Muscle of leg (tissue), 11 donors: ENCODE data around the gene CAMK2D. TPM values are rescaled to one million over a fixed set of nuclear protein-coding genes. Genes with fewer than 3 reads are reported as not detected.

Experiments used
- DNase-seq: peaks from one replicate; pipeline ENCODE4 v3.0.0; 2013
- H3K27ac ChIP-seq: one replicate; pipeline ENCODE4 v1.5.1; 2013; ENCODE audit warnings: mild to moderate bottlenecking, low read length, control low read depth
- H3K27me3 ChIP-seq: one replicate; pipeline ENCODE4 v1.6.1; 2013; ENCODE audit warnings: low read length; ENCODE audit not compliant: control insufficient read depth, insufficient read depth
- H3K36me3 ChIP-seq: one replicate; pipeline ENCODE4 v1.6.1; 2013; ENCODE audit warnings: low read length; ENCODE audit not compliant: control insufficient read depth, insufficient read depth
- H3K4me1 ChIP-seq: one replicate; pipeline ENCODE4 v1.6.1; 2013; ENCODE audit warnings: low read length; ENCODE audit not compliant: control insufficient read depth, insufficient read depth
- H3K4me3 ChIP-seq: one replicate; pipeline ENCODE4 v1.5.1; 2013; ENCODE audit warnings: low read length, control low read depth
- H3K9me3 ChIP-seq: replicated peaks from 2 replicates; pipeline ENCODE4 v1.6.1; 2013; ENCODE audit warnings: low read depth, low read length; ENCODE audit not compliant: control insufficient read depth
- whole genome bisulfite sequencing: methylation state at CpG from one replicate; pipeline ENCODE4 v1.1.5; 2013; ENCODE audit warnings: missing lambda C conversion rate; ENCODE audit not compliant: insufficient coverage; 5-methylcytosine and 5-hydroxymethylcytosine counted together
- polyA plus RNA-seq, 8 donors: library from polyadenylated mRNA; unstranded; fragments of 120-200 nt; gene quantifications; one replicate each; pipeline versions ENCODE4 v1.2.1 to v1.2.3, GENCODE V29; 2013; ENCODE audit warnings: inconsistent platforms in 1 of 8, low replicate concordance in 1 of 8; ENCODE audit not compliant: insufficient read length in 8 of 8, insufficient read depth in 1 of 8
- total RNA-seq: library from RNA; stranded (reverse); fragments of 120-200 nt; gene quantifications from one replicate; pipeline ENCODE4 v1.2.4, GENCODE V29; 2013

CAMK2D gene
- total and polyA plus RNA-seq, 9 donors = 115 to 183 (median 150) TPM

DNA sequence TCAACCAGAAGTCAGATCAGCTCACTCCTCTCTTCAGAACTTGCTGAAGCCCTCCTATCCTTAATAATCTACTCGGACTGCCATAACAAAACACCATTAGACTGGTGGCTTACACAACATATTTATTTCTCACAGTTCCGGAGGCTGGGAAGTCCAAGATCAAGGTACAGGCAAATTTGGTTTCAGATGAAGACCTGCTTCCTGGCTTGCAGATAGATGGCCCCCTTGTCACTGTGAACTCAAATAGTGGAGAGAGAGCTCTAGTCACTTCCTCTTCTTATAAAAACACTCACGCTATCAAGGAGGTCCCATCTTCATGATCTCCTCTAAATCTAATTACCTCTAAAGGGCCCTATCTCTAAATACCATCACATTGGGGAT is 125.1 kb downstream of the CAMK2D start:
- no peak for DNase-seq
- H3K36me3 ChIP-seq = no peaks in the 10 kb centered on the region
- no peaks in the 10 kb centered on the region for H3K27me3 ChIP-seq
- H3K4me3 ChIP-seq = no peak overlapping the region
- 100% methylated on average over 1 of the region's 3 CpGs for WGBS
- peaks cover 5% of the 10 kb centered on the region for H3K4me1 ChIP-seq
- no peak overlapping the region for H3K27ac ChIP-seq
- H3K9me3 ChIP-seq = no peaks in the 10 kb centered on the region

DNA sequence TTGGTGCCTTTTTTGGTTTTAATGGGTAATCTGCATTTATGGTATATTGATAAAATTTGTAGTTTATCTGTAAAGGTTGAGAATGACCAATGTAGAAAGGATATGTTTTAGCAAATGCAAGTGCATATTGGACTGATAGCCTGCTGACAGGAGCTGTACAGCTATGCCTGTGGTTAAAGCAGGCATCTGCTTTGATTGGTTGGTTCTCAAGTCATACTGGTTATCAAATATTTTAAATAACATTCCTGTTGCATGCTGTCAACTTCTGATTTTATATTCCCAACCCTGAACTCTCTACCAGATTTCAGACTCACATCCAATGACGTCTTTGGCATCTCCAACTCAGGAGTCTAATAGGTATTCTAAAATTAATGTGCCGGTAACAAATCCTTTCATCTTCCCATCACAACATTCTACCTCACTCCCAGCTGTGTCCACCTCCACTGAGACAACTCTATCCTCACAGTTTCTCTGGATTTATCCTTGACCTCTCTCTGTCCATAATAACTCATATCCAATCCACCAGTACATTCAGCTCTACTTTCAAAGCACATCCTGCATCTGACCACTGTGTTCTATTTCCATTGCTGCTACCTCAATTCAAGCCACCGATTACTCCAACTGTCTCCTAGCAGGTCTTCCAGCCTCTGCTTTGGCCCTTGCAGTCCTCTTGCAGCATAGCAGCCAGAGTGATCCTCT is 125.7 kb downstream of the CAMK2D start:
- Histone ChIP-seq H3K36me3 (no peaks in the 10 kb centered on the region), H3K4me1 (peaks cover 5% of the 10 kb centered on the region), H3K27ac (no peak overlapping the region), H3K4me3 (no peak overlapping the region), H3K9me3 (no peaks in the 10 kb centered on the region), H3K27me3 (no peaks in the 10 kb centered on the region)
- WGBS = 95% methylated on average over 3 of the region's 3 CpGs
- no peak for DNase-seq

DNA sequence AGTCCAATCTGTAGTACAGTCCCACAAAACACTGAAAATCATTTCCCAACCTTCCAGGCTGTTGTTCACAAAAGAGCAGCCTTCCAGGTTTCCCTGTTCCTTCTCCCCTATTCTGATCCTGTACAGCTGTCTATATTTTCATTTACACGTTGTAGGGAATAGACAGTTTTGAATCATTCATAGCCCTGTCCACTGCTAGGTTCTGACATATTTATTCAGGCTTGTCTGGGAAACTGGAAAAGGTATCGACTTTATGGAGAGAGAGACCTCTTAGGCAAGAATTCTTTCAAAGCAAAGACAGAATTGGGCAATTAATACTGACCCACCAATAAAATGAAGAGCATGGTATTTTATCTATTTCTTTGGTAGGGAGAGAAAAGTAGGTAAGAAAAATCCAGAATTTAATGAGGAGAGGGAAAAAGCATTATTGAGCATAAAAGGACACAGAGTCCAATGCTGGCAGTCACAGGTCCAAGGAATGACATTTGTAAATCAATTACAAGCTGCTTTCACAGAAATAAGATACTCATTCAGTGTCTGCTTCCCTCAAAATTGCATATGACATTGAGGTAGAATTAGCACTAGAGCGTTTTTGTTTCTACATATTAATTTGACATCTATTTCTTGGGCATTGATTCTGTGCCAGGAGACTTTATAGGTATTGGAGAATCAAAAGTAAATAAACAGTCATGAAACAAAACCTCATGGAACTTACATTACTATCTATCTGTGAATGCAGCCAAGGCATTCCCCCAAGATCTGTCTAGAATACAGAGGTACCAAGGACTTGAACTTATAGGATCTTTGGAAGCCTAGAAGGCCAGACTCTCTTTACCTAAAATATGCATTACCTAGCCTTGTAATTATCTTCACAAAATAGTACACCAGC is 127.2 kb downstream of the CAMK2D start:
- no CpG with 5 or more reads among the region's 3 CpGs for WGBS
- Histone ChIP-seq H3K27me3 (no peaks in the 10 kb centered on the region), H3K4me3 (no peak overlapping the region), H3K36me3 (no peaks in the 10 kb centered on the region), H3K4me1 (peaks cover 5% of the 10 kb centered on the region), H3K9me3 (no peaks in the 10 kb centered on the region), H3K27ac (no peak overlapping the region)
- DNase-seq = no peak

DNA sequence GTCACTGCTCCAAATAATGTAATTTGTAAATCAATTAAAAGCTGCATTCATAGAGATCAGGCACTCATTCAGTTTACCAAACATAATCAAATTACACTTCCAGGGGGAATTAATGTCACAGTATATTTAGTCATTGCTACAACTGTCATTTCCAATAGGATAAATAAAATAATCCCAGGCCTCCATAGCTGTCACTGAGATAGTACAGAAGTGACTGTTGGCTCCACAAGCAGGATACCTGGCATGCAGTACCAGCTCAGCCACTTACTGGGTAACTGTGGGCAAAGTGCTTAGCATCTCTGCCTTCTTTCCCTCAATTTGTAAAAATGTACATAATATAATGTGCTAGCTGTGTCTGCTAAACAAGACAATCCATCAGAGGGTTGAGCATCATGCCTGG is 128.1 kb downstream of the CAMK2D start:
- Histone ChIP-seq H3K4me3 (no peak overlapping the region), H3K9me3 (no peaks in the 10 kb centered on the region), H3K27me3 (no peaks in the 10 kb centered on the region), H3K4me1 (peaks cover 5% of the 10 kb centered on the region), H3K36me3 (no peaks in the 10 kb centered on the region), H3K27ac (no peak overlapping the region)
- DNase-seq = no peak

DNA sequence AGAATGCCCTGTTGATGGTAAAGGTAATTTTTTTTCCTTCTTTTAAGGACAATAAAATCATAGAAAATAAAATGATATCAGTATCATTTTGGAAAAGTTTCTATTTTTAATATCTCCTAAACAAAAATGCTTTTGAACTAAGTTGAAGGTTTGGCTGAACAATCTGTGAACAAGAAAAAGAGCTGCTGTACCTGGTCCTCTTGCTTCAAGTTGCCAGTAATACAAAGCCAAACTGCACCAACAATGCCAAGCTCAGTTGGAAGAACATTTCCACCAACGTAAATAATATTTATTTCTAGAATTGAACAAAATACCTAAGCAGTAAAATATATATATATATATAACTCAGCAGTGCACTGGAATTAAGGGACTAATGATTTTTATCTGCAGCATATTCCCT is 132.8 kb downstream of the CAMK2D start:
- Histone ChIP-seq H3K36me3 (no peaks in the 10 kb centered on the region), H3K27ac (no peak overlapping the region), H3K9me3 (no peaks in the 10 kb centered on the region), H3K4me1 (no peaks in the 10 kb centered on the region), H3K27me3 (no peaks in the 10 kb centered on the region), H3K4me3 (no peak overlapping the region)
- WGBS = no CpG with 5 or more reads among the region's 1 CpG
- no peak for DNase-seq

DNA sequence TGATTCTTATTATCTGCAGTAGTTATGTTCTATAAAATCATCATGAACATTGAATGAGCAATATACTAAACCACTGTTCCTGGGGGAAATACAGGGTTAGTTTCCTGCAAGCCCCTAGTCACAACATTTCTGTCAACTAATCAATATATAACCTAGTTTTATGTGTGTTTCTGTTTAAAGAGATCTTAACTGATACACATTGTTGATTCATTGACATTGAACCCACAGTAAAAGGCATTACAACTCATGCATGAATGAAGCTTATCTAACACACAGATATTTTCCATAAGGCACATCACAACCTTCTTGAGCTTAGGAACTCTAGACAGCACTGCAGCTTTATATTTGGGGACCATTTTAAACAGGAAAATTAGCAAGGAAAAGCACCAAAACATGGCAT is 134.2 kb downstream of the CAMK2D start:
- Histone ChIP-seq H3K36me3 (no peaks in the 10 kb centered on the region), H3K4me3 (no peak overlapping the region), H3K27ac (no peak overlapping the region), H3K4me1 (no peaks in the 10 kb centered on the region), H3K9me3 (no peaks in the 10 kb centered on the region), H3K27me3 (no peaks in the 10 kb centered on the region)
- no peak for DNase-seq

DNA sequence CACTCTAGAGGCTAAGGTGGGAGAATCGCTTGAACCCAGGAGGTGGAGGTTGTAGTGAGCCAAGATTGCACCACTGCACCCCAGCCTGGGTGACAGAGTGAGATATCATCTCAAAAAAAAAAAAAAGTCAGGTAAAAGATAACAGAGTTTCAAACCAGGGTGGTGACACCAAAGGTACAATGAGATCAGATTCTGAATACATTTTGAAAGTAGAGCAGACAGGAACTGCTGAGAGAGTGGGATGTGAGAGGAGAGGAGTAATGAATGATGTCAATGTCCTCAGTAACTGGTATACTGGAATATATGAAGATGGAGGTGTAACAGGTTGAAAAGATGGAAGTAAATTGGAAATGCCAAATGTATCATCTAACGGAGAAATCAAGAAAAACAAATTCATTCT is 135.6 kb downstream of the CAMK2D start:
- H3K4me1 ChIP-seq = no peaks in the 10 kb centered on the region
- WGBS = 100% methylated on average over 1 of the region's 2 CpGs
- no peaks in the 10 kb centered on the region for H3K27me3 ChIP-seq
- no peaks in the 10 kb centered on the region for H3K36me3 ChIP-seq
- DNase-seq = no peak
- H3K9me3 ChIP-seq = no peaks in the 10 kb centered on the region
- no peak overlapping the region for H3K4me3 ChIP-seq
- no peak overlapping the region for H3K27ac ChIP-seq

DNA sequence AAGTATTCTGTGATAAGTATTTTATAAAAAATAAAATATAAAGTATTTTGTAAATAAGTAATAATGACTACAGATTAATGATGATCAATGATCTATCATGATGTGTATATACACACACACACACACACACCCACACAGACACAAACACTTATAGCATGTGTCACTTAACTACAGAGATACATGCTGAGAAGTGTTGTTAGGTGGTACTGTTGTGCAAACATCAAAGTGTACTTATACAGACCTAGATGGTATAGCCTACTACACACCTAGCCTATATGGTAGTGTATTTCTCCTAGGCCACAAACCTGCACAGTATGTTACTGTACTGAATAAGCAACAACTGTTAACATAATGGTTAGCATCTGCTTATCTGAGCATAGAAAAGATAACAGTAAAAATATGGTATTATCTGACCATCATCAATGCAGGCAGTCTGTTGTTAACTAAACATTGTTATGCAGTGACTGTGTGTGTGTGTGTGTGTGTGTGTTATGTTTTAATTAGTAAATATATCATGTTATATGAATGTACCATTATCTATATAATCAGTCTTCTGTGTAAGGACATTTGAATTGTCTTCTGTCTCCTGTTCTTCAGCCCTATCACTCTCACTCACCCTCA is 138.2 kb downstream of the CAMK2D start:
- Histone ChIP-seq H3K4me3 (no peak overlapping the region), H3K4me1 (no peaks in the 10 kb centered on the region), H3K9me3 (no peaks in the 10 kb centered on the region), H3K36me3 (no peaks in the 10 kb centered on the region), H3K27ac (no peak overlapping the region), H3K27me3 (no peaks in the 10 kb centered on the region)
- DNase-seq = no peak

DNA sequence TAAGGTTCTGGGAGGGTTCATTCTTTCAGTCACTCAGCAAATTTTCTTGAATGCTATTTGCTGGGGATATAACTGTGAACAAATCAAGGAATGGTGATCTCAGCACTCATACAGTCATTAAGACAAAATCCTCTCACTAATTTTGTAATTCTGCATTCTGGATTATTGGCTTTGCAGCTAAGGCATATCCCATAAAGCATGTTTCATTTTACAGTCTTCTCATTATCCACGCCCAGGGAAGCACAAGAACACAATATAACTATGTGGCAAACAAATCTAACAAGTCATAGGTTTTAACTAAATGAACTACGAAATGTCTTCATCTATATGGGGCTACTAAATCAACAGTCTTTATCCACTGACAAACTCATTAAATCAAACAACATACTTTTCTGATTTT is 139.9 kb downstream of the CAMK2D start:
- Histone ChIP-seq H3K36me3 (no peaks in the 10 kb centered on the region), H3K27me3 (no peaks in the 10 kb centered on the region), H3K27ac (no peak overlapping the region)

DNA sequence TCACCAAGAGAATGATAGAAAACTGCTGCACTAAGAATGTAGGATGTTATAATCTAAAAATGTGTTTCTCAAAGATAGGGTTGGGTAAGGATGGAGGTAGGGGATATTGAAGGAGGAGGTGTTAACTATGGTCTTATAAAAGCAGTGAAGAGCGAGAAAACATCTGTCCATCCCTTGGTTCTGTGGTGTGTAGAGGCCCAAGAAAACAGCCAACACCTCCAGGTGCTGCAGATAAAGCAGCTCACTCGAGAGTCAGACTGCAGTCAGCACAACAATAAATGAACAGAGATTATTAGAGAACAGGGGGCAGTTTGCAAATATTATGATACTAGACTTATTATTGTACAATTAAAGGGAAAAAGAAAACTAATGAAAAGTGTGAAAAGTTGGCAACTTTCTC is 141.5 kb downstream of the CAMK2D start:
- no peaks in the 10 kb centered on the region for H3K36me3 ChIP-seq
- H3K27ac ChIP-seq = no peak overlapping the region
- H3K9me3 ChIP-seq = no peaks in the 10 kb centered on the region
- no peaks in the 10 kb centered on the region for H3K4me1 ChIP-seq
- no peaks in the 10 kb centered on the region for H3K27me3 ChIP-seq
- no peak overlapping the region for H3K4me3 ChIP-seq
- no CpG with 5 or more reads among the region's 2 CpGs for WGBS
- DNase-seq = no peak

More for the DNA sequence above, 139.9 kb downstream of the CAMK2D start:
- Histone ChIP-seq H3K9me3 (no peaks in the 10 kb centered on the region), H3K4me3 (no peak overlapping the region), H3K4me1 (no peaks in the 10 kb centered on the region)
- no peak for DNase-seq
- no CpG with 5 or more reads among the region's 2 CpGs for WGBS
